ENCODE data around the gene ZNF441. TPM values are rescaled to one million over a fixed set of nuclear protein-coding genes. Genes with fewer than 3 reads are reported as not detected.

ZNF441 gene
- total and polyA plus RNA-seq, 10 of the 15 experiments (the other 5 are each of a cell fraction or from before 2014, with no cell fraction given): 1.0 to 9.4 (median 4.3) TPM

DNA sequence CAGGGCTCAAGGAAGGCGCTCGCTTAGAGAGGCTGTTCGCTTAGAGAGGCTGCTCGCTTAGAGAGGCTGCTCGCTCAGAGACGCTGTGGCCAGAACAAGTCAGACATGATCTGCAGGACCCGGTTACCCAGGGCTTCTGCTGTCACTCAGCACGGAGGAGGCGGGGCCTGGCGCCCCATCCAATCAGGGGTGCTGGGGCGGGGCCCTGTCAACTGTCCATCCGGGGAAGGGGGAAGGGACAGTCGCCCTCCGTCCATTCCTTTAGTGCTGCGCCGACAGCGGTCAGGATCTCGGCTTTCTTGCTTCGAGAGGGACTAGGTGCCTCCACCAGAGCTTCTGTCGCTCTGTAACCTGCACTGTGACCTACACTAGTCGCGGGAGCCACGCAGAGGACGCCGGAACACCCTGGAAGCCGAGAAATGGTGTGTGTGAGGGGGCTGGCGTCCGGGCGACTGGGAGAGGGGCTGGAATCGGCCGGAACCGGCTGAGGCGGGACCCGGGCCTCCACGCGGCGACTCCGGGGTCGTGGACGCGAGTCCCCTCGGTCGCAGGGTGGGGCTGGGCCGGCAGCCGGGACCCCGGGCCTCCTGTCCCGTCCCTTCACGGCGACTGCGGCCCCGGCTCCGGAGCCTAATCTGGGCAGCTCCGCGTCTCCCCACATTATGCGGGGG lies 47.4 kb downstream of the ZNF441 start, which contains the start of gene ZNF440 (continued):
- TF ChIP-seq, protein P1, sequence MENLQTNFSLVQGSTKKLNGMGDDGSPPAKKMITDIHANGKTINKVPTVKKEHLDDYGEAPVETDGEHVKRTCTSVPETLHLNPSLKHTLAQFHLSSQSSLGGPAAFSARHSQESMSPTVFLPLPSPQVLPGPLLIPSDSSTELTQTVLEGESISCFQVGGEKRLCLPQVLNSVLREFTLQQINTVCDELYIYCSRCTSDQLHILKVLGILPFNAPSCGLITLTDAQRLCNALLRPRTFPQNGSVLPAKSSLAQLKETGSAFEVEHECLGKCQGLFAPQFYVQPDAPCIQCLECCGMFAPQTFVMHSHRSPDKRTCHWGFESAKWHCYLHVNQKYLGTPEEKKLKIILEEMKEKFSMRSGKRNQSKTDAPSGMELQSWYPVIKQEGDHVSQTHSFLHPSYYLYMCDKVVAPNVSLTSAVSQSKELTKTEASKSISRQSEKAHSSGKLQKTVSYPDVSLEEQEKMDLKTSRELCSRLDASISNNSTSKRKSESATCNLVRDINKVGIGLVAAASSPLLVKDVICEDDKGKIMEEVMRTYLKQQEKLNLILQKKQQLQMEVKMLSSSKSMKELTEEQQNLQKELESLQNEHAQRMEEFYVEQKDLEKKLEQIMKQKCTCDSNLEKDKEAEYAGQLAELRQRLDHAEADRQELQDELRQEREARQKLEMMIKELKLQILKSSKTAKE (IDR thresholded peaks at IDR 0.05; ENCODE audit: low read depth, poor library complexity, severe bottlenecking): no peak
- TF ChIP-seq, protein P2, sequence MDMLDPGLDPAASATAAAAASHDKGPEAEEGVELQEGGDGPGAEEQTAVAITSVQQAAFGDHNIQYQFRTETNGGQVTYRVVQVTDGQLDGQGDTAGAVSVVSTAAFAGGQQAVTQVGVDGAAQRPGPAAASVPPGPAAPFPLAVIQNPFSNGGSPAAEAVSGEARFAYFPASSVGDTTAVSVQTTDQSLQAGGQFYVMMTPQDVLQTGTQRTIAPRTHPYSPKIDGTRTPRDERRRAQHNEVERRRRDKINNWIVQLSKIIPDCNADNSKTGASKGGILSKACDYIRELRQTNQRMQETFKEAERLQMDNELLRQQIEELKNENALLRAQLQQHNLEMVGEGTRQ (IDR thresholded peaks at IDR 0.05; ENCODE audit: borderline replicate concordance, low read depth, low read length): no peak
- TF ChIP-seq HCFC1 (IDR thresholded peaks at IDR 0.05; ENCODE audit: low read length) (no peak), TARDBP (IDR thresholded peaks at IDR 0.05; ENCODE audit: borderline replicate concordance) (no peak), NFYA (IDR thresholded peaks at IDR 0.05; ENCODE audit: borderline replicate concordance, low read depth, low read length) (no peak; the same call in 1 of the 2 replicates), ZZZ3 (IDR thresholded peaks at IDR 0.05; ENCODE audit: control insufficient read depth, insufficient read length, low read depth) (no peak), PAX8 (IDR thresholded peaks at IDR 0.05) (no peak), NR2F1 (conservative IDR thresholded peaks at IDR 0.05) (no peak), SUPT20H (IDR thresholded peaks at IDR 0.05; ENCODE audit: borderline replicate concordance, control insufficient read depth, low read depth, low read length) (no peak), NR2C2 (IDR thresholded peaks at IDR 0.05; ENCODE audit: borderline replicate concordance, control insufficient read depth, insufficient read length, low read depth) (no peak), IRF4 (IDR thresholded peaks at IDR 0.05; ENCODE audit: low read depth, low read length) (no peak), HDAC6 (IDR thresholded peaks at IDR 0.05; ENCODE audit: unreplicated experiment) (no peak), NBN (IDR thresholded peaks at IDR 0.05) (no peak), MLLT1 (IDR thresholded peaks at IDR 0.05) (no peak), EED (IDR thresholded peaks at IDR 0.05; ENCODE audit: low read depth) (peak; percentile 10; the same call in 1 of the 2 replicates), SREBF2 (IDR thresholded peaks at IDR 0.05; ENCODE audit: low read length) (no peak), RUNX3 (IDR thresholded peaks at IDR 0.05; ENCODE audit: low read length) (no peak; the same call in 1 of the 2 replicates), ZBTB11 (CRISPR knock-in tag; IDR thresholded peaks at IDR 0.05) (no peak), POU2F2 (IDR thresholded peaks at IDR 0.05; ENCODE audit: borderline replicate concordance, low read depth, low read length) (0 out of 3 replicates have a peak, but pooled peaks have one; percentile 22), ESRRA (IDR thresholded peaks at IDR 0.05; ENCODE audit: low read length) (no peak), ATF7 (IDR thresholded peaks at IDR 0.05; ENCODE audit: low read depth) (0 out of 2 replicates have a peak, but pooled peaks have one; percentile 24)
